BE2C (cell line): ENCODE results near the gene ARHGEF6.

Source experiments
- DNase-seq: peaks from one replicate; pipeline ENCODE4 v3.0.0-alpha.2; 2020
- H3K27me3 ChIP-seq: fragments of 250-450 bp; sonication (Bioruptor Pico); 2 replicates; pipeline ENCODE4 v1.5.1; 2020; ENCODE audit warnings: mild to moderate bottlenecking
- H3K36me3 ChIP-seq: fragments of 250-450 bp; sonication (Bioruptor Pico); 2 replicates; pipeline ENCODE4 v1.5.1; 2020; ENCODE audit warnings: mild to moderate bottlenecking
- H3K4me1 ChIP-seq: fragments of 250-450 bp; sonication (Bioruptor Pico); 2 replicates; pipeline ENCODE4 v1.5.1; 2020
- H3K4me3 ChIP-seq: 2 replicates; pipeline ENCODE4 v1.5.1; 2011; ENCODE audit warnings: low read depth, low read length
- H3K9me3 ChIP-seq: fragments of 250-450 bp; sonication (Bioruptor Pico); 2 replicates; pipeline ENCODE4 v1.5.1; 2020
- CTCF ChIP-seq: IDR thresholded peaks from 2 replicates; pipeline ENCODE4 v1.5.1; 2012; ENCODE audit warnings: mild to moderate bottlenecking, low read depth, low read length

The ARHGEF6 gene

GRCh38 chrX:136750364-136750763, 30.4 kb downstream of the ARHGEF6 start:
- no peak for TF ChIP-seq CTCF
- DNase-seq, result no peak

GRCh38 chrX:136747003-136747986, 33.4 kb downstream of the ARHGEF6 start:
- no peaks in the 10 kb centered on the region for H3K27me3 ChIP-seq
- H3K9me3 ChIP-seq, result no peaks in the 10 kb centered on the region
- no peak for DNase-seq
- H3K36me3 ChIP-seq, result no peaks in the 10 kb centered on the region
- H3K4me1 ChIP-seq, result no peaks in the 10 kb centered on the region
- TF ChIP-seq CTCF, result no peak
- H3K4me3 ChIP-seq, result no peak overlapping the region

More at GRCh38 chrX:136750364-136750763, 30.4 kb downstream of the ARHGEF6 start:
- no peaks in the 10 kb centered on the region for H3K27me3 ChIP-seq
- H3K4me3 ChIP-seq, result no peak overlapping the region
- no peaks in the 10 kb centered on the region for H3K4me1 ChIP-seq
- H3K36me3 ChIP-seq, result no peaks in the 10 kb centered on the region
- no peaks in the 10 kb centered on the region for H3K9me3 ChIP-seq

GRCh38 chrX:136745215-136746173, 35.2 kb downstream of the ARHGEF6 start:
- H3K4me1 ChIP-seq, result no peaks in the 10 kb centered on the region
- H3K36me3 ChIP-seq, result no peaks in the 10 kb centered on the region
- TF ChIP-seq CTCF, result no peak
- no peak for DNase-seq
- no peaks in the 10 kb centered on the region for H3K27me3 ChIP-seq
- H3K9me3 ChIP-seq, result no peaks in the 10 kb centered on the region
- no peak overlapping the region for H3K4me3 ChIP-seq

- Histone ChIP-seq H3K27me3 (no peaks in the 10 kb centered on the region), H3K4me3 (no peak overlapping the region), H3K36me3 (no peaks in the 10 kb centered on the region), H3K4me1 (no peaks in the 10 kb centered on the region), H3K9me3 (no peaks in the 10 kb centered on the region)
- TF ChIP-seq CTCF, result no peak
- no peak for DNase-seq
These were observed 37.9 kb downstream of the ARHGEF6 start for GRCh38 chrX:136742721-136743379.

GRCh38 chrX:136738049-136738729, 42.5 kb downstream of the ARHGEF6 start:
- DNase-seq, result no peak
- no peak for TF ChIP-seq CTCF
- no peaks in the 10 kb centered on the region for H3K27me3 ChIP-seq

More at GRCh38 chrX:136738049-136738729, 42.5 kb downstream of the ARHGEF6 start:
- H3K4me3 ChIP-seq, result no peak overlapping the region
- H3K9me3 ChIP-seq, result no peaks in the 10 kb centered on the region
- H3K4me1 ChIP-seq, result no peaks in the 10 kb centered on the region
- H3K36me3 ChIP-seq, result no peaks in the 10 kb centered on the region
